T follicular helper cell (primary cell): Measurements from ENCODE around the gene SLC39A3.

Experiments used
- DNase-seq: peaks from one replicate; pipeline ENCODE4 v3.0.0-alpha.2; 2020; ENCODE audit warnings: low read depth
- total RNA-seq, 2 experiments: gene quantifications; one replicate each; lab custom pipeline; 2026; lab: John Stamatoyannopoulos, UW

Gene SLC39A3, protein sequence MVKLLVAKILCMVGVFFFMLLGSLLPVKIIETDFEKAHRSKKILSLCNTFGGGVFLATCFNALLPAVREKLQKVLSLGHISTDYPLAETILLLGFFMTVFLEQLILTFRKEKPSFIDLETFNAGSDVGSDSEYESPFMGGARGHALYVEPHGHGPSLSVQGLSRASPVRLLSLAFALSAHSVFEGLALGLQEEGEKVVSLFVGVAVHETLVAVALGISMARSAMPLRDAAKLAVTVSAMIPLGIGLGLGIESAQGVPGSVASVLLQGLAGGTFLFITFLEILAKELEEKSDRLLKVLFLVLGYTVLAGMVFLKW
- 11.9 to 18.9 reads per million in 2 experiments for total RNA-seq

DNA sequence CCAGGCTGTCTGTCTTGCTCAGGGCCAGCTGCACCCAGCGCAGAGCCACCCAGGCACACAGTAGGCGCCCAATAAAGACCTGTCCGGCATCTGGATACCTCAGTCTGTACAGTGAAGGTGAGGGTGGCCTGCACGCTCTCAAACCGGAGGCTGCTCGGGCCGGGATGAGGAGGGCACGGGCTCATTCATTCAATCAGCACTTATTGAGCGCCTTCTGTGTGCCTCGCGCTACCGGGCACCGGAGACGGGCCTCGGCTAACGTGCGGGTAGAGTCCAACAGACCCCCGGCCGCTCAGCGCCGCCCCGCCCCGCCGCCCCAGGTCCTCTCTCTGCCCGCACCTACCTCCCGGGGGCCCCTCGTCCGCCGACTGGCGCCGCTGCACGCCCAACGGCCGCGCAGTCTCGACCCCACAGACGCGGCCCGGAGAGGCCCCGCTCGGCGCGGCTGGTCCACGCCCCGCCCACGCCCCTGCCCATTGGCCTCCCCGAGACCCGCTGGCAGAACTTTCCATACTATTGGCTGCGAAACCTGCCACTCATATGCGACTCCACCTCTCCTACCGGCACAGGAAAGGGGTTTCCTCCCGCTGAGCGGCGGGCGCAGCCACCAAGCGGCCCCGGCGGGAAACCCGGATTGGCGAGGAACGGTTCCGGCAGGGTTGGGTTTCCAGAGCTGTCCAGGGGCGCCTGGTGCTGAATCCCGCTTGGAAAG is at the start of gene SLC39A3:
SLC39A3 (minus strand) TSS at position 416 of the 712 bp plus-strand sequence. CDS start 2,760 bp downstream, outside the sequence.
- peak; percentile 99 for DNase-seq

DNA sequence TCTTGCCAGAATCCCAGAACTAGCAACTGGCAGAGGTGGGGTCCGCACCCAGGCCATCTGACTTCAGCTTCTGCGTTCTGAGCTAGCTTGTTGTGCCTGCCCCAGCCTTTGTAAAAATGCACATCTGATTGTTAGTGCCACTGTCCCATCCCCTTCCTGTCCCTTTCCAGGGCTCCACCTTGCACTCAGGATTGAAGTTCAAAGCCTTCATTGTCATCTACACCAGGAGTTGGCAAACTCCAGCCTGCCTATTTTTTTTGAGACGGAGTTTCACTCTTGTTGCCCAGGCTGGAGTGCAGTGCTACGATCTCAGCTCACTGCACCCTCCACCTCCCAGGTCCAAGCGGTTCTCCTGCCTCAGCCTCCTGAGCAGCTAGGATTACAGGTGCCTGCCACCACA is 48.4 kb upstream of the SLC39A3 start:
- DNase-seq: no peak

- DNase-seq: no peak
Observed at GRCh38 chr19:2787115-2787514, 47.3 kb upstream of the SLC39A3 start.

DNA sequence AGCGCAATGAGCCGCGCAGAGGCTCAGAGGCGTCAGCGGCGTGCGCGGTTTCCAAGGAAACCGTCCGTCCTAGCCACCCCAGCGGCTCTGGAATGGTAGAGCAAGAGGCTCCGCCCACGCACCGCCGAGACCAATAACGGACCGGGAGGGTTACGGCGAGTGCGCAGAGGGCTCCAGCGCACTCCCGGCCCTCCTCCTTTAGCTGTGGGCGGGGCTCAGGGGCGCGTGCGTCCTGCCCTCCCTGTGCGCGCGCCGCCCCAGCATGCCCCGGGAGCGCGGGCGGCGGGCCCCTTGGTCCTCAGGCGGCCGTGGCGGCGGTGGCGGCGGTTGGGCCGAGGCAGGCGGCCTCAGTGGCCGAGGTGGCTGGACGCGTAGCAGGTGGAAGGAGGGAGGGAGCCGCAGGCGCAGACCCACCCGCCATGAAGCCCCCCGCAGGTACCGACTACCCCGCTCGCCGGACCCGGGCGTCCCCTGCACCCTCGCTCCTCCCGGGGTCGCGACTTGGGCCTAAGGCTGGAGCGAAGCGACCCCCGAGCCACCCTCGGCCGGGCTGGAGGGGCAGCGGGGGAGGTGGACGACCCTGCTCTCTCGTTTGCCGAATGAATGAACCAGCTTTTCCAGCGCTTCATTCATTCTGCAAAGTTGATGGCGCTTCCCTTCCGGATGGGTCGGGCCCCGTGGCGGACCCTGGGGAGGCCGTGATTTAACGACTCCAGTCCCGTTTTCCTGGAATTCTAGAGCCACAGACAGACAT is 45.6 kb upstream of the SLC39A3 start, which contains the start of gene THOP1:
THOP1 (plus strand) TSS at position 260 of the 754 bp plus-strand sequence; CDS start at position 420, 160 bp downstream.
- peak; percentile 99 for DNase-seq

DNA sequence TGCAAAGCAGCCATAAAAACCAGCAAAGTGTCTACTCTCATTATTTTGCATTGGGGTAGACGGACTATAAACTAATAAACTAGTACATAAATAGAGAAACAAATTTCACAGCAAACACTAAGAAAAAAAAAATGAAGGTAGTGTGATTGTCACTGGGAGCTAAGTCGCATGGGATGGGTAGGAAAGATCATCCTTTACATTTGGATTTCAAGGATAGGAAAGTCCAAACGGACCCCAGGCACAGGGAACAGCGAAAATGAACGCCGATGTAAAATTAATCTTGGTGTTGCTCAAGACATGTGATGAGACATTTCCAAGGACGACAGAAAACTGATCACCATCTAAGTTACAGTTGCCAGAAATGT is 43.9 kb upstream of the SLC39A3 start:
- no peak for DNase-seq

DNA sequence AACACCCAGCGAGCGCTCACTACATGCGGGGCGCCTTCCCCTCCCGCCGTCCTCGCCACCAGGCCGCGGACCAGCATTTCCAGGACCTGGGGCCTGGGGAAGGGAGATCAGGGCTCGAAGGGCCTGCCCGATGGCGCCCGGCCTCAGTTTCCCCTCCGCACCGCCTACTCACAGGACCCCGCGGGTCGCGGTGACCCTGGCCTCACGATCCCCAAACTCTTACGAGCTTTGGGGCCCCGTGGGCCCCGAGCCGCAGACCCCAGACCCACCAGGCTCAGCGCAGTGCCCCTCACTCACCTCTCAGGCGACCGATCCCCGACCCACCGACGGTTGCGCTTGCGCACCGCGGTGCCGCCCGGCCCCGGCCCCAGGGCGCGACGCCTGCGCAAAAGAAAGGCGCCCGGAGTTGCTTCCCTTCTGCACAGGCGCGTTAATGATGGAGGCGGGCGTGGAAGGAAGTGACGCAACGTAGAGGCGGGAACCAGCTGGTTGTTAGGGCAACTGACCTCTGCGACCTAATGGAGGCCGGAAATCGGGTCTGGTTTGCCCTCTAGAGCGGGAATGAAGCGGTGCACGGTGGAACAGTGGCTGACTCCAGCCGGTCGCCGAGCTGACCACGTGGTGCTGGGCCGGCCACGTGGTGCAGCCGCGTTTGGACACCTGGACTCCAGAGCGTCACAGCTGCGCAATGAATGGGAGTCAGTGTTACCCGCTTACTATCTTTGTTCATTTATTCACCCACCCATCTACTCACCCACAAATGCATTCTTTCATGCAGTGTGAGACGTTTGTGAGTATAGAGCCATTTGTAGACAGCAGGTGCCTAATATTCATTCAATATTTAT is 43.3 kb upstream of the SLC39A3 start, which contains the start of gene SGTA:
SGTA (minus strand) TSS at position 338 of the 845 bp plus-strand sequence. CDS start 14,205 bp downstream, outside the sequence.
- DNase-seq: peak; percentile 93

DNA sequence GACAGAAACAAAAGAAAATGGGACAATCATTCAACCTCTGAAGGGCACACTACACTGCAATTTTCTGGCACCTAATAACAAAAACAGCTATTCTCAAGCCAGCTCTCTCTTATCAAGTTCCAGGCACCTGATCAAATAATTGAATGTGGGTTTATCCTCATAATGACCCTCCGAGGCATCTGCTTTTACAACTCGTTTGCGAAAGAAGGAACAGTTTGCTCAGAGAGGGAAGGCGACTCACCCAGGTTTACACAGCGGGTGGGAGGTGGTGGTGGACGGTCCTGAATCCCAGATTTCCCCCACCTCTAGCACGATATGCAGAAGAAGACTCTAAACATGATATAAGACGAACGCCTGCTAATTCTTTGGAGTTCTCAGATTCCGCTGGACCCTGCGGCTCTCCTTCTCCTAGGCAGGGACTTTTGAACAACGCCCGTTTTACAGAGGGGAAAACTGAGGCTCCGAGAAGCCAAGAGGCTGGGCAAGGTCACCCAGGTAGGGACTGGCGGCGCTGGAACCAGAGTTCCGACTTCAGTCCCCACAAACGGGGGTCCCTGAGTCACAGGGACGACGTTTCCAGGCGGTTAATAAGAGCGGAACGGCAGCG is 42.6 kb upstream of the SLC39A3 start:
- no peak for DNase-seq

DNA sequence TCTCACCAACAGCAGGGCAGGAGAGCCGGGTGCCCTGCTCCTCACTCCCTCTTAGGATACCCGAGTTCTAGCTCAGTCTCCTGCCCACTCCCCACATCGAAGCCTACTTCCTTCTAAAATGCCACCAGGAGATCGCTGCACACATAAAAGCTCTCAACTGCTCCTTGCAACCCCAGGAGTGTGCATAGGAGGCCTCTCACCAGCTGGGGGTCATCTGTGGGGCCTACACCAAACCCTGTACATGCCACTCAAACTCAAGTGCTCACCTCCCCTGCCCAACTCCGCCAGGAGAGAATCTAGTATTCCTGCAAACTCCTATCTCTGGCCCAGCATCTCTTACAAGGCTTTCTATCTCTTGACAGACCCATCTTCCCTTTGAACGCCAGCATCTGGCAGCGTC is 40.5 kb upstream of the SLC39A3 start:
- DNase-seq: no peak

DNA sequence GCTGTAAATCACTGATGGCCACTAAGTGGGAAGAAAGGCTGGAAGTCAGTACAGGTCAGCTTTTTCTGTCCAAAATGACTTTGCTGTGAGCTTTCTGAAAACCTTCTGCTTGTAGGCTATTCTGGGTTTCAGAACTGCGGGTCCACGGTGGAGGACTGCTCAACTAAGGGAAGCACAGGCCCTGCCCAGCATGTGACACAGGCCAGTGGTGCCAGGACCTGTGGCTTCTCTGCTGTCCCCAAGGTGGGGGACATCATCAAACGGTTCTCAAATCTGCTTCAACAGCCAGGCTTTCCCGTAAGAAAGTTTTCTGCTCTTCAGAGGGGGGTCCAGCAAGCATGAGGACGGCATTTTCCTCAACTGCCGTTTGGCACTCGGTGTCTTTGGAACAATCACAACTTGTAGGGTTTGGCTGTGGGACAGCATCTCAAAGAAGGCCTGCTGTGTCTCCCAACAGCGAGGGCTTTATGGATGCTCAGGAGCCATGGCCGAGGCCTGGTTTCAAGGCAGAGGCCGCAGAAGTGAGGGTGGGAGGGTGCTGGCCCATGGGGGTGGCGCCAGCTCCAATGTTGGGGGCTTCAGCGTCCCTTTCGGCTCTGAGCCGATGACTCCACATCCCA is 39.4 kb upstream of the SLC39A3 start:
- no peak for DNase-seq

- no peak for DNase-seq
Observed at GRCh38 chr19:2777952-2778683, 38.3 kb upstream of the SLC39A3 start.

DNA sequence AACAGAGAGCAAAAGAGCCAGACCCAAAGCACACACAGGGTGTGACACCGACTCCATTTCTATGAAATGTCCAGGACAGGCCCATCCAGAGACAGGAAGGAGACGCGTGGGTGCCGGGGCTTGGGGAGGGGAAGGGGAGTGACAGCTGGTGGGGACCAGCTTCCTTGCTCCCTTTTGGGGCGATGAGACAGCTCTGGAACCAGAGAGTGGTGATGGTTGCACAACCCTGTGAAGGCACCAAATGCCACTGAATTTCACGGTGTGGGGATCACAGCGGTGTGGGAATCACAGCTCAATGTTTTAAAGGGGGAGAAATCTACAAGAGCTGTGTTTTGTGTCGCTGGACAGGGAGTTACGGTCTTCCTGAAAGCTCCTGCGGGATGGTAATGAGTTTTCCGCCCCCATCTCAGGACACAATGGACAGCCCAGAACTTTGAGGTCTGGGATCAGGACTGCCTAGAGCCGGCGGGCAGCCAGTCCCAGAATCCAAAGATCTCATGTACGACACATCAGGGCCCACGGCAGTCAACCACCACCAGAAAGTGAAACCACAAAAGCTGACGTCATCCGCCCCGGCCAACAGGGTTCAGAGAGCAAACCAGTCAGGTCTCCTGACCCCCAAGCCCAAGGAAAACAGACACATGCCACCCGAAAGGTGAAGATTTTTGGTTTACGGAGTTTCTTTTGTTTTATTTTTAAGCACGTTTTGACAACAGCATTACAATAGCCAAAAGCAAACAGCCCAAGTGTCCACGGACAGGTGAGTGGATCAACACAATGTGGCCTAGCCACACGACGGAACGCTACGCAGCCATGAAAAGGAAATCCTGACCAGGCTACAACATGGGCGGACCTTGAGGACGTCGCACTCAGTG is 36.0 kb upstream of the SLC39A3 start:
- DNase-seq: peak; percentile 41

DNA sequence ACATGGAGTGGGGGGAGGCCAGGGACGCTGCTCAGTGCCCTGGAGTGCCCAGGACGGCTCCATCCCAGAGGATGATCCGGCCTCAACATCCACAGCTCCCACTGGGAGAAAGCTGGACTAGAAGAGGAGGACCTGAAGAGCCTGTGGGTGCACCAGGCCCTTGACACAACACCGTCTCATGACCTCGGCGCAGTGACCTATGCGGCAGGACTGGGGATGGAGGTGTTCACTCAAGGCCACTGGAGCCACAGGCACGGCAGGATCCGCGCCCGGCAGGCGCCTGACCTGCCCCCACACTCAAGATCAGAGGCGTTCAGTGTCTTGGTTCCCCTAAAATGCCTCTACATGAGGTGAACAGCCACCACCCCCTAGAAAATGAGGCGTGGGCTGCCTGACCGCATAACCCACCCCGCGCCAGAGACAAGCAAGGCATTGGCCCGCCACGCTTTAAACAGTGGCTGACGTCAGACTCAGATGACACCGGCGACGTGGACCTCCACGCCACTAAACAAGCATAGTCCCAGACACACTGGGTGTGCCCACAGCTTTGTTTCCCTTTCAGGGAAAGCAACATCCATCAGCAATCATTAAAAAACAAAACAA is 35.2 kb upstream of the SLC39A3 start:
- no peak for DNase-seq

DNA sequence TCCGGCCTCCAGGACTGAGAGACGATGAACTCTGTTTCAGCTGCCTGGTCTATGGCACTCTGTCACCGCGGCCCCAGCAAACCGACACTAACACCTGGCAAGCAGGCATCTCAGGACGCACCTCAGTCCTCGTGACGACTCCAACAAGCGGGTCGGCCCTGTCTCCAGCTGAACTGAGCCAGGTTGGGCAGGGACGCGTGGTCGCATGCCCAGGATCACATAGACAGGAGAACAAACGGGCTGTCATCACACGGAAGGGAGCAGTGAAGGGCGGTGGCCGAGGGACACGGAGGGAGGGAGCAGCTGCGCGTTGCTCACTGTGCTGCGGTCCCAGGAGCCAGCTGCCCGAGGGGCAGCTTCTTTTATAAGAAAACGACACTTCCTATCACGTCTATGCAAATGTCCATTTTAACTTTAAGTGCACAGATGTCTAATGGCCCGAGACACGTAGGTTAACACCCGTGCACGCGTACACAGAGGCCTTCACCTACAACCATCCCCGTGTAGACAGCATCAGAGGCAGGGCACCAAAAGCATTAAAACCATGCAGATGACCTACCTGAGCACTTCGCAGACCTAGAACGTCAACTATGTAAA is 34.4 kb upstream of the SLC39A3 start:
- DNase-seq: no peak

DNA sequence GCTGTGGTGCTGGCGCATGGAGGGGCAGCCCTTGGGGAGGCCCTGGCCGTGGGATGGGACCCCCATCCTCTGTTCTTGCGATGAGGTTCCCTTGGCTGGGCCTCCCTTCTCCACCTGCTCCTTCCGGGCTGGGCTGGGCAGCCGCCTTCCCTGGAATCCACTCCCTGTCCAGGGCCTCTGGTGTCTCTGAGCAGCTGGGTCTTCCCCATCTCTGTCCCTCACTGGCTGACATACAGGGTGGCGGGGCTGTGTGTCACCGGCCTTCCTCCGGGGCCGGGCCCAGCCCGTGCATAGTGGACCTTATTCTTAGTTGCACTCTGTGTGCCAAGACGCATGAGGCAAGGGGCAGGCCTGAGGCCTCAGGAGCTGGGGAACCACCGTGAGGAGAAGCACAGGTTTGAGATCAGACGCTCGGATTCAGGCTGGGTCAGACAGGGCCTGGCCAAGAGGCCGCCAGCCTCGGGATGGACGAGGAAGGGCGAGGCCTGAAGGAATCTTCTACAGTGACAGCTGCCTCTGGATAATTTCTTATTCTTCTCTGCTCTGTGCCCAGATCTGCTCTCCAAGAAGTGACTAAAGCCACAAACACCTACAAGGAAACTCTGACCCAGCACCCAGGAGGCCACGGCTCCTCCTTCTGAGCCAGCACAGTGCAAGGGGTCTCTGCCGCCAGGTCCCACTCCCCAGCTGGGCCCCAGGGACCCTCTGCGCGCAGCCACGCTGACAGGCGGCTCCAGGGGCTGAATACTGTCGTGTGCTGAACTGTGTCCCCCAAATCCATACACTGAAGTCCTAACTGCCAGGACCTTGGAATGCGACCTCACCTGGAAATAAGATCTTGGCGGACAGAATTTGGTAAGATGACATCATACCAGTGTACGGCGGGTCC is 32.2 kb upstream of the SLC39A3 start:
- no peak for DNase-seq

DNA sequence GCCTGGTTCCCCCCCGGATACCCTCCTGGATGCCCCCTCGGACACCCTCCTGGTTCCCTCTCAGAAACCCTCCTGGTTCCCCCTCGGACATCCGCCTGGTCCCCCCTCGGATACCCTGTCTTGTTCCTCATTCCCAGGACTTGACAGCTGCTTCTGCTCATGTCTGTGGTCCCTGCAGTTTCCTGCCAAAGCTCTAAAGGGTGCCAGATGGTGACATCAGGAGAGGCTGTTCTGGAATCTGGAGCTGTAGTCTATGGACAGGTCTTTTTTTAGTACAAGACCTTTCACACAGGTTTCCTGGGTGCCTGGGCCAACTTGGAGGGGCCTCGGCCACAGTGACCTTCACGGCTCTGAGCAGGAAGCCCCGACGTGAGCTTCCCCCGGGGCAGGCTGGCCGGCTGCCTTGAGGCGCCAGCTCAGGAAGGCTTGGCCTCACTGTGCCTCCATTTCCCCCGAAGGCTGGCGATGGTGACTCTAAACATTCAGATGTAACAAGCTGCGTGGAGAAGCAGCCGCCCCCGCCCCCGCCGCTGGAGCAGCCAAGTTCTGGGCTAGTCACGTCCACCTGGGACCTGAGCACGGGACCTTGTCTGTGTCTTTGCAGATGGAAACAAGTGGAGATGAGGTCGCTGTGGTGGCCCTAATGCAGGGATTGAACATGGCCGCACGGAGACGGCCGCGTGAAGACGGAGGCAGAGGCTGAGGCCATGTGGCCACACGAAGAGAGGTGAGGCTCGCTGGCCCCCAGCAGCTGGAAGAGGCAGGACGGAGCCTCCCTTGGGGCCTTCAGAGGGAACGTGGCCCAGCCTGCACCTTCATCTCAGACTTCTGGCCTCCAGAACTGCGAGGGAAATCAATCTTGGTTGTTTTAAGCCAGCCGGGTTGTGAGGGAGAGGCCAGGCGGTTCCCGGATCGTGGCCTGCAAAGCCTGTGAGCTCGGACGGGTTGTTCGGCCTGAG is 30.5 kb upstream of the SLC39A3 start:
- DNase-seq: no peak

- no peak for DNase-seq
Observed at GRCh38 chr19:2769218-2769617, 29.4 kb upstream of the SLC39A3 start.
